GM18867 (cell line): ENCODE results near the gene DDIT3.
A peak's percentile ranks its signal among the peaks of the same experiment; 100 is the strongest.

Source experiments
- ATAC-seq: cut with Tn5 transposase; IDR thresholded peaks from one replicate; pipeline ENCODE4 v1.9.1; 2021; ENCODE audit warnings: mild to moderate bottlenecking, moderate library complexity; ENCODE audit not compliant: unreplicated experiment

The DDIT3 gene

GRCh38 chr12:57547288-57548012 is 27.1 kb upstream of the DDIT3 start:
- no peak for ATAC-seq

GRCh38 chr12:57546438-57547287 is 26.3 kb upstream of the DDIT3 start, which contains the start of gene DCTN2:
TSS of gene DCTN2 (minus strand) at chr12:57547192. CDS start at chr12:57547063, 129 bp downstream.
- peak; percentile 97 for ATAC-seq

- ATAC-seq: no peak
Measured at GRCh38 chr12:57545809-57546437, 25.6 kb upstream of the DDIT3 start.

GRCh38 chr12:57543581-57543980 is 23.3 kb upstream of the DDIT3 start:
- ATAC-seq: no peak

- ATAC-seq: no peak
Measured at GRCh38 chr12:57541717-57542116, 21.4 kb upstream of the DDIT3 start.

- ATAC-seq: no peak
Measured at GRCh38 chr12:57541001-57541400, 20.7 kb upstream of the DDIT3 start.

GRCh38 chr12:57539134-57539768 is 18.9 kb upstream of the DDIT3 start:
- ATAC-seq: no peak

- ATAC-seq: no peak
Measured at GRCh38 chr12:57536597-57536942, 16.3 kb upstream of the DDIT3 start.

- ATAC-seq: no peak
Measured at GRCh38 chr12:57535764-57536596, 15.7 kb upstream of the DDIT3 start.

GRCh38 chr12:57534991-57535543 is 14.8 kb upstream of the DDIT3 start:
- ATAC-seq: no peak

- ATAC-seq: no peak
Measured at GRCh38 chr12:57534250-57534649, 13.9 kb upstream of the DDIT3 start.

- ATAC-seq: no peak
Measured at GRCh38 chr12:57533108-57533507, 12.8 kb upstream of the DDIT3 start.

- ATAC-seq: no peak
Measured at GRCh38 chr12:57531836-57532235, 11.5 kb upstream of the DDIT3 start.

- ATAC-seq: no peak
Measured at GRCh38 chr12:57530396-57531142, 10.3 kb upstream of the DDIT3 start.

GRCh38 chr12:57529831-57530230 is 9.5 kb upstream of the DDIT3 start:
- ATAC-seq: no peak

- ATAC-seq: no peak
Measured at GRCh38 chr12:57528831-57529555, 8.7 kb upstream of the DDIT3 start.

- ATAC-seq: no peak
Measured at GRCh38 chr12:57528176-57528575, 7.9 kb upstream of the DDIT3 start.

- no peak for ATAC-seq
Measured at GRCh38 chr12:57527184-57527583, 6.9 kb upstream of the DDIT3 start.
